GM04504 (cell line): ENCODE measurements around the gene CCM2L.
"Not testable (repeated sequence)": the region's sequence is repeated elsewhere in the genome, so short reads cannot be mapped to it uniquely, and the experiment has no call there.

Source experiments
- DNase-seq: peaks from one replicate; pipeline ENCODE4 v3.0.0-alpha.2; 2012; ENCODE audit warnings: low read depth

The CCM2L gene

DNA sequence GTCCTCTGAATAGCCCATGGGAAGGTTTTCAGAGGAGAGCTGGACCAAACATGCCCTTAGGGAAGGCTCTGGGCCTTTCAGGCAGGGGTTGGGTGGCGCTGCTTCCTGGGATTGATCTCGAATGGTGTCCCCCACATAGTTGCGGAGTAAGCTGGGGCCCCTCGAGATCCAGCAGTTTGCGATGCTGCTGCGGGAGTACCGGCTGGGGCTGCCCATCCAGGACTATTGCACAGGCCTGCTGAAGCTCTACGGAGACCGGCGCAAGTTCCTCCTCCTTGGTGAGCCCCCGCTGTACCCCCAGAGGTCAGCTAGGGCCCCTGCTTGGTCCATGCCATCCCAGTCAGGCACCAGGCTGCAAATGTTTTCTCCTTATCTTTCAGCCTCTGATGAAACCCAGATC lies 19.3 kb downstream of the CCM2L start:
- no peak for DNase-seq

DNA sequence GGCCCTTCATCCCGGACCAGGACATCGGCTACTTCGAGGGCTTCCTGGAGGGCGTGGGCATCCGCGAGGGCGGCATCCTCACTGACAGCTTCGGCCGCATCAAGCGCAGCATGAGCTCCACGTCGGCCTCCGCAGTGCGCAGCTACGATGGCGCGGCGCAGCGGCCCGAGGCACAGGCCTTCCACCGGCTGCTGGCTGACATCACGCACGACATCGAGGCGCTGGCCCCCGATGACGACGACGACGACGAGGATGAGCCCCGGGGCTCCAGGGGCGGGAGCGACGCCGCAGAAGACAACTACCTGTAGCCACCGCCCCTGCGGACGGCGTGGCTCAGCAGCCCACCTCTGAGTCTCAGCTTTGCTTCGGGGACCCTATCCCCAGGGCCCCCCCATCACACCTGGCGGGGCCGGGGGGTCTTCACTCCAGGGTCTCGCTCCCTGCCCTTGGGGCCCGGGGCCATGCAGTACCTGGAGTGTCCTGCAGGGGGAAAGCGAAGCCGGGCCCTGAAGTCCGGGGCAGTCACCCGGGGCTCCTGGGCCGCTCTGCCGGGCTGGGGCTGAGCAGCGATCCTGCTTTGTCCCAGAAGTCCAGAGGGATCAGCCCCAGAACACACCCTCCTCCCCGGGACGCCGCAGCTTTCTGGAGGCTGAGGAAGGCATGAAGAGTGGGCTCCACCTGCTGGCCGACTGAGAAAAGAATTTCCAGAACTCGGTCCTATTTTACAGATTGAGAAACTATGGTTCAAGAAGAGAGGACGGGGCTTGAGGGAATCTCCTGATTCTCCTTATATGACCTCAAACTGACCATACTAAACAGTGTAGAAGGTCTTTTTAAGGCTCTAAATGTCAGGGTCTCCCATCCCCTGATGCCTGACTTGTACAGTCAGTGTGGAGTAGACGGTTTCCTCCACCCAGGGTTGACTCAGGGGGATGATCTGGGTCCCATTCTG lies 21.0 kb downstream of the CCM2L start:
- DNase-seq = peak; percentile 65

DNA sequence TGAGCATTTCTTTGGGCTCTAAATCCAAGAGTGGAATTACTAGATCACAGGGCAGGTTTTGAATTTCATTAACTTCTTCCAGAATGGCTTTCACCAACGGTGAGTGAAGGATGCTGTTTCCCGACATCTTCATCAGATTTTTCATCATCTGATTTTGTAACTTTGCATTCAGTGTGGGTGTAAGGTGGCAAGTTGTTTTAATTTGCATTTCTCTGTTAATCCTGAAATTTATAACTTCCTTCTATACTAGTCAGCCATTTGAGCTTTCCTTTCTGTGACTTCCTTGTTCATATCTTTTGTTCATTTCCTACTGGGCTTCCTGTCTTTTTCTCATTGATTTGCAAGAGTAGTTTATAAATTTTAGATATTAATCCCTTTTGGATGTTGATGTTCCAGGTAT lies 23.1 kb downstream of the CCM2L start:
- no peak for DNase-seq

DNA sequence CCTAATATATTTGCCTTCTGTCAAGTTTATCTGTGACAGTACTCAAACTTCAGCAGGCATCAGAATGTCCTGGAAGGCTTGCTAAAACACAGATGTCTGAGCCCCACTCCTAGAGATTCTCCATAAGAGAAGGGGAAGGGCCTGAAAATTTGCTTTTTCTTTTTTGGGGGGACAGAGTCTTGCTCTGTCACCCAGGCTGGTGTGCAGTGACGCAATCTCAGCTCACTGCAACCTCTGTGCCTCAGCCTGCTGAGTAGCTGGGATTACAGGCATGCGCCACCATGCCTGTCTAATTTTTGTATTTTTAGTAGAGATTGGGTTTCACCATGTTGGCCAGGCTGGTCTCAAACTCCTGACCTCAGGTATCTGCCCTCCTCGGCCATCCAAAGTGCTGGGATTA lies 23.5 kb downstream of the CCM2L start:
- not testable (repeated sequence) for DNase-seq

DNA sequence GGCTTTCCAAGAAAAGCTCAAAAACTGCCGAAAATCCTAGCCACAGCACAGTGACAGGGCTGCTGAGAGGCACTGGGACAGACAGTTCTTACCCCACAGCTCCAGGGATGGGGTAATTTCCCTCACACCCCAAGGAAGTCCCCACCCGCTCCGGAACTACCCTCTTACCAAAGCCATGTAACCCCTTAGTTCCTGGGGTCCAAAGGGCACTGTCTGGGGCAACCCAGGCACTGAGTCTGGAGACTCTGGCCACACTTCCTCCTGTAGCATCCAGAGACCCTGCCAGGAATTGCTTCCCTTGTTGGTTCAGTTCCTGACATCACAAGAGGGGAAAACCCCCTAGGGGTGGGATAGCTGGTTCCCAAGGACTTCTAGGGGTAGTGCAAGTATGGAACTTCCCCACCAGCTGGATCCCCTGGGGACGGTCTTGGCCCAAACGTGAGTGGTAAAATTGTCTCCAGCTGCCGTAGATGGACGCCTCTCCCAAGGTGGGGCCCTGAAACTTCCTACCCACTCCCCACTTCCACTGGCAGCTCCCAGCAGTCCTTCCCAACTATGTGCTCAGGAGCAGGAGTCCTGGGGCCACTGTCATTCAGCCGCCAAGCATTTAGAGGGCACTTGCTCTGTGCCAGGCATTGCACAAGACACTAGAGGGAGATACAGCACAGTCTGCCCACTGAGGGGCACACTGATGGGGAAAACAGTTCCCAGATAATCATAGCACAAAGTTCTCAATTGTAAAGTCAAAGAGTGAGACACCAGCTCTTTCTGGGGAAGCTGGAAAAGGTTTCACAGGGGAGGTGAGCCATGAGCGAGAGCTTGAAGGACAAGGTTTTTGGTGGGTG lies 24.6 kb downstream of the CCM2L start:
- no peak for DNase-seq

DNA sequence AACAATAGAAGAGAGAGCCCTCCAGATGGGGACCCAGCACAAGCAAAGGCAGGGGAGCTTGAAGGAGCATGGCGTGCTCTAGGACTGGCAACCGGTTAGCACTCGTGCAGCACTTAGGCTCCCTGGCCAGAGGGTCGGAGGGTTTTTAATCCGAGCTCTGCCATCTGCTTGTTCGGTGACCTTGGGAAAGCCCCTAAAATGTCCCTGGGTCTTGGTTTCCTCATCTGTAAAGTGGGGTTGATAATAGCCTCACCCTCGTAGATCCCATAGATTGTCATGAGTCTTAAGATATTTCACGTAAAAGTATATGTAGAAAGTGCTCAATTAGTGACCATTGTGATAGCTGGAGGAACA lies 25.2 kb downstream of the CCM2L start:
- DNase-seq = no peak

DNA sequence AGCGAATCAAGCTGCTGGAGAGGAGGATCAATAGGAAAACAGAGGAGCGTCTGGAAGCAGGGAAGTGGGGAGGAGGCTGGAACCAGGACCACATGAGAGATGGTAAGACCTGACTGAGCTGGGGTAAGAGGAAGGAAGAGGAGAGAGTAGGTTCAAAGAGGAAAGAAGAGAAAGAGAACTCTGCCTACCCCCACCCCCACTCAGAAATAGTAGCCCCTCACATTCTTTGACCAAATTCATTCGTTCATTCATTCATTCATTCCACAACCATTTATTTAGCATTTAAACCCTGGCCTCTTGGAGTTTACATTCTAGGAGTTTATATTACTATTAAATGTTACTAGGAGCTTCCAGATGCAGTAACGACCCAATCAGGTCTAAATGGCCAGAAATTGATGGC lies 26.0 kb downstream of the CCM2L start:
- no peak for DNase-seq

DNA sequence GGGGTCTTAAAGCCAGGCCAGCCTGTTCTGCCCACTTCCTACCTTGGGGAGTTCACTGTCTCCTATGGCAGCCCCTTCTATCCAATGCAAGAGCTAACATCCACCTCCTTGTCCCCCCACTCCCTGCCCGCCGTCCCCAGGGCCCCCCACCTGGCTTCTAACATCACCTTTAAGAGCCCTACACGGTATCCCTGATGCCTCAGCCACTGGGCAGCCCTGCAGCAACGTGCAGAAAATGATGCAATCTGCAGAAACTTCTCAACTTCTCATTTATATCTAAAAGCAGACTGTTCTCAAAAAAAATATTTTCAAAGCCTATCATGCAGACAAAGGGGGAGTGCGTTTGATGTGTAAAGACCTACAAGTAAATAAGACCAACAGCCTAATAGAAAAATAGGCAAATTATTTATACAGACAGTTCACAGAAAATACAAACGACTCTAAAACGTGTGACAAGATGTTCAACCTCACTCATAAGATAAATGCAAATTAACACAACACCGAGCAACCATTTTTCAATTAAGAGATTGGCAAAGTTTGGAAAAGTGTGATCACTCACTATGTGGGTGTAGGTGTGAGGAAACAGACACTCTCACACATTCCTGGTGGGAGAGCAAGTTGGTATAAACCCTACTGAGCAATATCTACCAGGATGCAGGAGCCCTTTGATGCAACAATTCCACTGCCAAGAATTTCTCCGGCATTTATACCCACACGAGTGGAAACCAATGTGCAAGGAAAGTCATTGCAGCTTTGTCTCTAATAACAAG lies 26.7 kb downstream of the CCM2L start:
- DNase-seq = no peak

DNA sequence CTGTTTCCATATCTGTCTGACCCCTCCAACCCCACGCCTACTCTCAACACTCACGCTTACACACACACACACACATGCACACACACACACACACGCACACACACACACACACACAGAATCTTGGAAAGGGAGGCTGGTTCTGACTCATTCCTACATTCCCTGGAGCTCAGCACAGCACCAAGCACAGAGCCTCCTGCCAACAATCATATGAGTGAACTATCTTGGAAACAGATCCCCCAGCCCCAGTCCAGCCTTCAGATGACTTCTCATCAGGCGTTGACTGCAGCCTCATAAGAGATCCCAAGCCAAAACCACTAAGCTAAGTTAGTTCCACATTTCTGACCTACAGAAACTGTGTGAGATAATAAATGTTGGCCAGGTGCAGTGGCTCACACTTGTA lies 27.7 kb downstream of the CCM2L start:
- no peak for DNase-seq

DNA sequence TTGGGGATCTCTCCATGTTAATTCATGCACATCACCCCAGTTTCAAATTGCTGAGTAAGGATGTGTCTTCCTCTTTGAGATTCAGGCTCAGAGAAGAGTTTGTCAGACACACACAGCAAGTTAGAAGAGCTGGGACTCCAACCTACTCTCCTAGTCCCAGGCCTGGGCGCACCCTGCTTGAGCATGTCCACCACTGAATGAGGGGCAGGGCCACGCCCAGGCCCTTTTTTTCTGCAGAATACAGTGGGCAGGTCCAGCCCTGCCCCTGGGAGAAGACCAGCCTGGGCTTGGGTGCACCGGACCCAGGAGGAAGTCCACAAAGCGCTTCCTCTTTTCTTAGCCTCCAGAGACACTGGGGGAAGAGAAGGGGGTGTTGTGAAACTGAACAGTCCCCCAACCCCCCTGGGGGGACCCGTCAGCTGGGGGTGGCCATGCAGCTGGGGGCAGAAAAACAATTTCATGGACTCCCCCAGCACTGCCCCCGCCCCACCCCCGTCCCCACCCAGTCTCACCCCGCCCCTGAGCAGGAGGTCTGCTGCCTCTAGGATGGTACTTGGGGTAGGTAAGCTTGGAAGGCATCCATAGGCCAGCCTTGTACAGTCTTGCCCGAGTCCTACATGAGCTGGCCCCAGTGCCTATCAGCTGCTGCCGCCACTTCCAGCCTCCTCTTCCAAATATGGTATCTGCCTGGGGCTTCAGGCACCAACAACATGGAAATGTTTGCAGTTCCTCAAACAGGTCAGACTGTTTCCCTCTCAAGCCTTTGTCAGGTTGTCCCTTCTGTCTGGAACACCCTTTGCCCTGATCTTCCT lies 30.1 kb downstream of the CCM2L start:
- no peak for DNase-seq

DNA sequence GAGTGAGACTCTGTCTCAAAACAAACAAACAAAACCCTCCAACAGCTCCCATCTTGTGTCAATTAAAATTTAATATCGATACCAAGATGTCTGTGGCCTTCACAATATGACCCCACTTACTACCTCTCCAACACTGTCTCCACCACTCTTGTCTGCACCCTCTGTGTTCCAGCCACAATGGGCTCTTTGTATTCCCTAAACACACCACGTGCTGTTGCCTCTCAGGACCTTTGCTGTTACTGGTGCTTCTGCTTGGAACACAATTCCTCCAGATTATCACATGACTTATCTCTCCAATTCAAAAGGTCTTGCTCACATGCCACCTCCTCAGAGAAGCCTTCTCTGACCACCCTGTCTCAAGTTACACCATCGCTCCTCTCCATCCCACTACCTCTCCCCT lies 35.8 kb downstream of the CCM2L start:
- no peak for DNase-seq

DNA sequence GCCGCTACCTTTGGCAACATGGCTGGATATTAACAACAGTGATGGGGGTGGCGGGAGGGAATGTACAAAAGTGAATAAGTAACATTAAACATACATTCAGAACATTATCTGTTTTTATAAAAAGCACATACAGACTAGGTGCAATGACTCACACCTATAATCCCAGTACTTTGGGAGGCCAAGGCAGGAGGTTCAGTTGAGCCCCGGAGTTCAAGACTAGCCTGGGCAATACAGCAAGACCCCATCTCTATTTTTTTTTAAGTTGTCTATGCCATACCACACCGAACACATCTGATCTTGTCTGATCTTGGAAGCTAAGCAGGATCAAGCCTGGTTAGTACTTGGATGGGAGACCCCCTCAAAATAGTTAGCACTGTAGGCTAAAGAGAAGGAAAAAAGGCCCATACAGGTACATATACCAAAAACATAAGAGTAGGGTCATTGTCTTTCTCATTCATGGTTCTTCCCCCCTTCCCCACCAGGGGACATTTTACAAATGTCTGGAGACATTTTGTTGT lies 40.1 kb downstream of the CCM2L start:
- DNase-seq = no peak

DNA sequence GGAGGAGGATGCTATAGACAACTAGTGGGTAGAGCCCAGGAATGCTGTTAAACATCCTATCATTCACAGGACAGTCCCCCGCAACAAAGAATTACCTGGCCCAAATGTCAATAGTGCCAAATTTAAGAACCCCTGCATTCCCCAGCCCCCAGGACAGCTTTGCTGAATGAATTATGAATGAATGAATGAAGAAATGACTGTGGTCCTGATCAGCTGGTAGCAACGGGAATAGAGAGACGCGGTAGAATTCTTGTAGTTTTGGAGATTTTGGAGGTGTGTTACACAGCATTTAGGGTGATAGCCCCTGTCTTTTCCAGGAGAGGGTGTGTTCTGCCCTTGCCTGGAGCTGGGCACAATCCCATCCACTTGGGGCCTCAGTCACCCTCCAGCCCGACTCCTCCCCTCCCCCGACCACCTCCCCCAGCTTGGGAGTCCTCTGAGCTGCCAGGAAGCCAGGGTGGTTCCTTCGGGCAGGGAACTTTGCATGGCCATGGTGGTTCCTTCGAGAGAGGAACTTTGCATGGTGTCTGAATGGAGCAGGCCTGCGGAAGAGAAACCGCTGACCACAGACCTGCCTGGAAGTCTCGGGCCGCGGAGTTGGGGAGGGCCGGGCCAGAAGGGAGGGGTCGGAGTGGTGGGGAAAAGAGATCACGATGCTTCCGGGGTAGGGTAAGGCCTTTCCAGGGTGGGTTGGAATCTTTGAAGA lies 40.8 kb downstream of the CCM2L start:
- no peak for DNase-seq

DNA sequence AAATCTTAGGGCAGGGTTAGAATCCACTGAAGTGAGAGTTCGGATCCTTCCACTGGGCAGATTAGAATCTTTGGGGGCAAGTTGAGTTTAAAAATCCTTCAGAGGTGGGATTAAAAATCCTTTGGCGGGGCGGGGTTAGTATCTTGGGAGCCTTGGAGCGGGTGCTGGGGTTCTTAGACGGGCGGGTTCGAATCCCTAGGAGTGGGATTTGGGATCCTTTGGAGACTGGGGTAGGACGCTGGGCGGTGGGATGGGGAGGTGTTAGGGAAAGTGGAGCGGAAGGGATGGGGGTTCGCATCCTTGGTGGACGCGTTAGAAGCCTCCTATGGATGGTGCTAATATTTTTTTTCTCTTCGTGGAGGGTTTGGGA lies 41.5 kb downstream of the CCM2L start:
- no peak for DNase-seq

DNA sequence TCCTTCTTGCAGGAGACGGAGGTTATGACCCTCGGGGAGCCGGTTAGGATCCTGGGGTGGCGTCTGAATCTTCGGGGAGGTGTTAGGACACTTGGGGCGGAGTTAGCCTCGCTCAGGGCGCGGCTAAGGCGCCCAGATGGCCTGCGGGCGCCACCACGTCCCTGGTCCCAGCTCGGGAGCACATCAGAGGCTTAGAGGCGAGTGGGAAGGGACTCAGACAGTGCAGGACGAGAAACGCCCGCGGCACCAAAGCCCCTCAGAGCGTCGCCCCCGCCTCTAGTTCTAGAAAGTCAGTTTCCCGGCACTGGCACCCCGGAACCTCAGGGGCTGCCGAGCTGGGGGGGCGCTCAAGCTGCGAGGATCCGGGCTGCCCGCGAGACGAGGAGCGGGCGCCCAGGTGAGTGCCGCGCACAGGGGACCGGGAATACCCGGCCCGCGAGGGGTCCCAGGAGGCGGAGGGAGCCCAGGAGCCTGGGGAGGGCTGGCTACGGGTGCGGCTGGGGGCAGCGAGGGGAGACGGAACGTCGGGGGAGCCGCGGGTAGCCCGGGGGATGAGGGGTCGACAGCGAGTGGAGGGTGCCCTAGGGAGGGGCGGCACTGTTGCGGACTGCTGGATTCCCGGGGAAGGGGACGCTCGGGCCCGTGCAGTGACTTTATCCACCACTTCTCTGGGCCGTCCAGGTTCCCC lies 42.0 kb downstream of the CCM2L start, which contains the start of gene HCK:
Gene HCK, plus strand, starts transcription at position 153 of the 688 bp plus-strand sequence.
- no peak for DNase-seq

DNA sequence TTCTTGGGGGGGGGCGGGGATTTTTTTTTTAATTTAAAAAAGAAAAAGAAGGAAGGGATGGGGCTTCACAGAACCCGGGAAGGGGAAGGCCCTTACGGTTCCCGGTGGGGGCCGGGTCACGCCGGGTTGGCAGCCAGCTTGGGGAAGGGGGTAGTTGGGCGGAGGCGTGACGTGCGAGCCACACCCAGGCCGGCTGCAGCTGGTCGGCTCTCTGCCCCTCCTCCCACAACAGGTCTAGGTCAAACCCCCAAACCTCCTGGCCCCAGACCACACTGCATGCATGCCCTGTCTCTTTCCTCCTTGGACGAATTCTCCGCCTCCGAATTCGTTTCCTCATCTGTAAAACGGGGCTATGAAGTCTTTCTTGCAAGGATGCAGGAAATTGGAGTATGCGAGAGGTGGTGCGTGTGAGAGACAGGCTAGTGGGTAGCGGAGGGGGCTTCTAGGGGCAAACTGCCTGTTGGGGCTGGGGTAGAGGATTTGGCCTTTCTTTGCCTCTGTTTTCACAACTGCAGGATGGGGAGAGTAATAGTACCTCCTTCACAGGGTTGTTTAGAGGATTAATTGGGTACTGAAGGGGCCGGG lies 42.6 kb downstream of the CCM2L start:
- no peak for DNase-seq

DNA sequence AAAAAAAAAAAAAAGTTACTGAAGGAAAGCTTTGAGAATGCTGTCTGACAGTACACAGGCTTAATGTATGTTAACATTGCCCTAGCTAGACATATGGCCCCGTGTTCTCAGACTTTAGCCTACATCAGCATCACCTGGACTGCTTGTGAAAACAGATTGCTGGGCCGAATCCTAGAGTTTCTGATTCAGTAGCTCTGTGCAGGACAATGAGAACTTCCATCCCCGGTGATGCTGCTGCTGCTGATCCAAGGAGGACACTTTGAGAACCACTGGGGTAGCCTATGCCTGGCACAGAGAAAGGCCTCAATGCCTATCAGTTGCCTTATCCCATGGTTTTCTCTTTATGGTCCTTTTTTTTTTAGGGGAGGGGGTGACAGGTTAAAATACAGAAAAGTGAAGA lies 43.4 kb downstream of the CCM2L start:
- no peak for DNase-seq

DNA sequence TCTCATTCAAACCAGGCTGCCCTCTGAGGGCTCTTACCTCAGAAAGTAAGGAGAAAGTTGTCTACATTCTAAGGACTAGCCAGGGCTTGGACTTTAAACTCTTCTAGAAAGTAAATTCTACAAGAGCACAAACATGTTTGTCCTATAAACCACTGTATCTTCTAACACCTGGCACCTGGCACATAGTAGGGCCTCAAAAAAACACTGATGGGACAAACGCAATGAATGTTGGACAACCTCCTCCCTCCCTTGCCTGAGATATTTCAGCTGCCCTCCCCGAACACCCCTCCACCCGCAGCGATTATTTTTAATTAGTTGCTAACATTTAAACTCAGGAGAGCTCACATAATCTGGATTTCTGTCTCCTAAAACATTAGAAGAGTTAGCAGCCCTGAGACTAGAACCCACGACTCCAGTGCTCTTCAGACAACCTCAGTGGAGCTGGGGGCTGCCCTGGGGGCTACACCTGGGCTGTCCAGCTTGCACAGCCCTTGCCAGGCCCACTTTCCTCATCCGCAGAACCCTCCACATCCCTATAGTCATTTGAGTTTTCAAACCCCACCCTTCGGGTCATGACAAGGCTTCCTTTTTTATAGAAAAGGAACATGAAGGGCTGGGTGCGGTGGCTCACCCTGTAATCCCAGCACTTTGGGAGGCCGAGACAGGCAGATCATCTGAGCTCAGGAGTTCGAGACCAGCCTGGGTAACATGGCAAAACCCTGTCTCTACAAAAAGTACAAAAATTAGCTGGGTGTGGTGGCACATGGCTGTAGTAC lies 46.7 kb downstream of the CCM2L start:
- DNase-seq = no peak

DNA sequence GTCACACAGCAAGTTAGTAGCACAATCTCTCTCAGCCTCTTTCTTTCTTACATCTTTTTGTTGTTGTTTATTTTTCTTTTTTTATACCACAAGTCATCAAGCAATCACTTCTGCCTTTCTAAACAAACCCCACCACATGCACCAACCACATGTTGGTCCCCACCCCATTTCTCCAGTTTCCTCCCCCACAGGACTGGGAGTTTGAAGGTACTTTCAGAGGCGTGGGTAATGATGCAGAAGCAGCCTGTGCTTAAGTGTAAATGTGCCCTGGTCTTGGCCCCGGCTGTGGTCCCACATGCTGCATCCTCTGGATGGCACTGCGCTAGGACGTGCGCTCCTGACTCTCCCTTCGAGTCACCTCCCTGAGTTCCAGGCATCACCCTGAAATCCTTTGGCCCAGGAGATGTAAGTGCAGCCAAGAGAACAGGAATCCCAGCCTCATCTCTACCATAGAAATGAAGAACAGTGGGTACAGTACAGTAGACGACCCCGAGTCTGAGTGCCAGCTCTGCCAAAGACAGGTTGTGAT lies 47.5 kb downstream of the CCM2L start:
- no peak for DNase-seq
